Bone marrow (tissue), 2 donors: ENCODE measurements around the gene RAVER1.

Experiments used
- DNase-seq, 2 donors: peaks; one replicate each; lab custom pipeline; 2025; lab: John Stamatoyannopoulos, UW

Gene RAVER1

GRCh38 chr19:10317857-10318462 is 15.4 kb downstream of the RAVER1 start:
- DNase-seq, result no peak

- DNase-seq, result no peak
Measured at GRCh38 chr19:10317045-10317856, 16.1 kb downstream of the RAVER1 start.

GRCh38 chr19:10316229-10317044 is 16.9 kb downstream of the RAVER1 start:
- DNase-seq, result no peak

- peak in 1 of 2 donors; percentile 77 for DNase-seq
Measured at GRCh38 chr19:10315335-10316214, 17.8 kb downstream of the RAVER1 start, which contains the start of gene FDX2. FDX2 (minus strand) TSS chr19:10316015; CDS start chr19:10315996, 19 bp downstream.

- no peak for DNase-seq
Measured at GRCh38 chr19:10309423-10309822, 23.9 kb downstream of the RAVER1 start, which contains the start of gene ZGLP1. ZGLP1 (minus strand) TSS chr19:10309815.

- no peak for DNase-seq
Measured at GRCh38 chr19:10306327-10306726, 27.0 kb downstream of the RAVER1 start.

GRCh38 chr19:10305139-10305806 is 28.1 kb downstream of the RAVER1 start:
- DNase-seq, result peak; percentile 34 to 81

GRCh38 chr19:10299545-10300458 is 33.5 kb downstream of the RAVER1 start:
- peak in 1 of 2 donors; percentile 78 for DNase-seq

- DNase-seq, result no peak
Measured at GRCh38 chr19:10295847-10296591, 37.3 kb downstream of the RAVER1 start.

GRCh38 chr19:10295305-10295846 is 38.0 kb downstream of the RAVER1 start:
- DNase-seq, result no peak

- DNase-seq, result no peak
Measured at GRCh38 chr19:10294368-10294697, 39.0 kb downstream of the RAVER1 start.

GRCh38 chr19:10293637-10294367 is 39.5 kb downstream of the RAVER1 start:
- no peak for DNase-seq

- DNase-seq, result no peak
Measured at GRCh38 chr19:10292789-10293636, 40.3 kb downstream of the RAVER1 start.

- peak in 1 of 2 donors; percentile 72 for DNase-seq
Measured at GRCh38 chr19:10292206-10292788, 41.0 kb downstream of the RAVER1 start.

GRCh38 chr19:10291554-10292205 is 41.6 kb downstream of the RAVER1 start:
- DNase-seq, result peak in 1 of 2 donors; percentile 61

GRCh38 chr19:10290876-10291553 is 42.3 kb downstream of the RAVER1 start:
- peak in 1 of 2 donors; percentile 61 for DNase-seq
